ENCODE measurements around the gene NXT1. TPM values are rescaled to one million over a fixed set of nuclear protein-coding genes. Genes with fewer than 3 reads are reported as not detected.

NXT1 gene
- total RNA-seq, 3 donors from 2014 or later: 9.9 to 12.9 (median 10.6) TPM

DNA sequence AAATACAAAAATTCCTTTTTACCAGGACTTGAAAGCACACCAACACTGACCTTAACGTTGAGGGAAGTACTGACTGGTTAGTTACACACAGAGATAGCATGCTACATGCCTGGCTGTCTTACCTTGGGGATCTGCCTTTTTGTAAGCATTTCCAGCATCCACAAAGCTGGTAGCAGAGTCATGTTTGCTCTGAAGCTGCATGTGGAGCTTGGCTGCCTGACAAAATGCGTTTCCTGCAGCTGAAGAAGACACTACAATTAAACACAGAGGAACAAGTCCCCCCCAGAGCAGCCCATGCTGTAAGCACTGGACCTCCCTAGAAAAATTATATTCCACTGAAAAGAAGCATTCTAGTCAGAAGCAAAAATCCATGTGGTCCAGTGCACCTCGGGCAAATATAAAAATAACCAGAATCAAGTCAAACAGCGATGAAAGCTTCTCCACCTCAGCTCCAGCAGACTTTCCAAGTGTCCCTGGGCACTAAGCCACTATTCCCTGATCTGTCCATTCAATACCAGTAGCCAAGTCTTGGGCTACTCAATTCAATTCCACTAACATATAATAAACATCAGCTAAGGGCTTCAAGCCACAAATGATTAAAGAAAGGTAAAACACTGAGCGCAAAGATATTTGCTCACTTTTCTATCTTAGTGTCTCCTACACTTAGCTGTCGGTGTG lies 46.5 kb downstream of the NXT1 start:
- no peaks in the 10 kb centered on the region for H3K36me3 ChIP-seq (ENCODE audit: low read depth)

DNA sequence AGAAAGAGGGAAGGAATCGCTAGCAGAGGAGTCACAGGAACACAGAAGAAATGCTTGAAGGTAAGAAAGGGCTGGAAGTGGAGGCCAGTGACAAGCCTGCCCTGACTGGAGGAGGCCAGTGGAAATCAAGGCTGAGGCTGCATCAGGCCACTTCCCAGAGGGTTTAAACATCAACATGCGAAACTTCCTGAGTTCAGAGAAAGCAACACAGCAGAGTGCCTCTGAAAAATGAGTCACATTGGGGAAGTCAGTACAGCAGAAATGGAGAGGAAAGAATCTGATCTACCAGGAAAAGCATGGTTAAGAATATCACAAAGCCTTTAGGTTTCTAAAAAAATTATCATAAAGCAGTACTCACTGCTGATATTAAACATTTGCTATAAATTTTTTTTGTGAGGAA lies 47.4 kb downstream of the NXT1 start:
- TF ChIP-seq, protein P1, sequence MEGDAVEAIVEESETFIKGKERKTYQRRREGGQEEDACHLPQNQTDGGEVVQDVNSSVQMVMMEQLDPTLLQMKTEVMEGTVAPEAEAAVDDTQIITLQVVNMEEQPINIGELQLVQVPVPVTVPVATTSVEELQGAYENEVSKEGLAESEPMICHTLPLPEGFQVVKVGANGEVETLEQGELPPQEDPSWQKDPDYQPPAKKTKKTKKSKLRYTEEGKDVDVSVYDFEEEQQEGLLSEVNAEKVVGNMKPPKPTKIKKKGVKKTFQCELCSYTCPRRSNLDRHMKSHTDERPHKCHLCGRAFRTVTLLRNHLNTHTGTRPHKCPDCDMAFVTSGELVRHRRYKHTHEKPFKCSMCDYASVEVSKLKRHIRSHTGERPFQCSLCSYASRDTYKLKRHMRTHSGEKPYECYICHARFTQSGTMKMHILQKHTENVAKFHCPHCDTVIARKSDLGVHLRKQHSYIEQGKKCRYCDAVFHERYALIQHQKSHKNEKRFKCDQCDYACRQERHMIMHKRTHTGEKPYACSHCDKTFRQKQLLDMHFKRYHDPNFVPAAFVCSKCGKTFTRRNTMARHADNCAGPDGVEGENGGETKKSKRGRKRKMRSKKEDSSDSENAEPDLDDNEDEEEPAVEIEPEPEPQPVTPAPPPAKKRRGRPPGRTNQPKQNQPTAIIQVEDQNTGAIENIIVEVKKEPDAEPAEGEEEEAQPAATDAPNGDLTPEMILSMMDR (IDR thresholded peaks at IDR 0.05): no peak

More for the DNA sequence above, 46.5 kb downstream of the NXT1 start:
- Histone ChIP-seq H3K4me1 (ENCODE audit: low read depth) (no peaks in the 10 kb centered on the region), H3K9me3 (no peaks in the 10 kb centered on the region), H3K4me3 (no peak overlapping the region)
- TF ChIP-seq, protein P1 (IDR thresholded peaks at IDR 0.05): no peak
- DNase-seq: no peak
- intact Hi-C loops (cut with DNase I, micrococcal nuclease): no loop called here
- ATAC-seq: no peak

DNA sequence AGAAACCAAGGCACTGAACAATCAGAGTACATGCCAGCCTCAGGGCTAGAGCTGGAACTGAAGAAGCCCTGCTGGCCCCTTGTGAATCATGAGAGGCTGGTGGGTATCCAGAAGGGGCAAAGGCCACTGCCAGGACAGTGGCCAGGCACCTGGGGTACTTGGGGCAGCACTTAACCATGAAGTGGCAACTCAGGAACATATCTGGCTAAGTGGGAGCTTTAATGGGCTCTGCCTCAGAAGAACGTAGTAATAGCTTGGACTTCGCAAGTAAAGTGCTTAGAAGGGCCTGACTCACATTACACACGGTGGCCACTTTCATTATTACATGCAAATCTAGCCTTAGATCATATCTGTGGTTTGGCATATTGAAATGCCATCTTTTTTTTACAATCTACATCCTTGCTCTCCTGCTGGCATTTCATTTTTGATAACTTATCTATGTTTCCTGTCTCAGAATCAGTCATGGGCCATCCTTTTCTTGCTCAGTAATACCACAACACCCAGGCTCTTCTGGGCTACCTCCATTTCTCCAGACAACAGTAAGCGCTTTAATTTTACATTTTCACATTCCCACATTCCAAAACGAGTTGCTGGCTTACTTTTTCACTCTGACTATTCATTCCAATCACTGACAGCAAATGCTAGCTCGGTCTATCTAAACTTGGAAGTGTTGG lies 49.1 kb downstream of the NXT1 start:
- DNase-seq: no peak
- Histone ChIP-seq H3K4me1 (ENCODE audit: low read depth) (no peaks in the 10 kb centered on the region), H3K36me3 (ENCODE audit: low read depth) (no peaks in the 10 kb centered on the region), H3K4me3 (no peak overlapping the region), H3K9me3 (no peaks in the 10 kb centered on the region)
- TF ChIP-seq, protein P1 (IDR thresholded peaks at IDR 0.05): no peak
- intact Hi-C loops (cut with DNase I, micrococcal nuclease): no loop called here
- ATAC-seq: no peak

More for the DNA sequence above, 47.4 kb downstream of the NXT1 start:
- no peaks in the 10 kb centered on the region for H3K9me3 ChIP-seq
- intact Hi-C loops (cut with DNase I, micrococcal nuclease): no loop called here
- DNase-seq (no peak), ATAC-seq (peak; percentile 15)
- H3K36me3 ChIP-seq (ENCODE audit: low read depth): no peaks in the 10 kb centered on the region
- H3K4me3 ChIP-seq: no peak overlapping the region
- H3K4me1 ChIP-seq (ENCODE audit: low read depth): no peaks in the 10 kb centered on the region

DNA sequence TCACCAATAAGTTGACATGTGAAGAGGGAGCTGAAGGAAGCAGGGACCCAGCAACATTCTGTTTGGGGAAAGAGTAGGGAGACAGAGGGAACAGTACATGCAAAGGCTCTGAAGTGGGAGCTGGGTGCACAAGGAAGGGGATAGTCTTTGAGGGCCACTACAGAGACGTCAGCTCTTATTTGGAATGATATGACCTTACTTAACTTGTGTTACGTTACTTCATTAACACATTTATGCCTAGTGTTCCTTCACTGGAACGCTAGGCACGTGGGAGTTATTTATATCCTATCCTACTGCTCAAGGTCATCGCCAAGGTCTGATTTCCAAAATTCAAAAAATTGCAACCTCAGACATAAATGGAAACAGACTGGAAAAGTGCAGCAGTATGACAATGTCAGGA lies 50.5 kb downstream of the NXT1 start:
- intact Hi-C loops (cut with DNase I, micrococcal nuclease): no loop called here
- H3K36me3 ChIP-seq (ENCODE audit: low read depth): no peaks in the 10 kb centered on the region
- TF ChIP-seq, protein P1 (IDR thresholded peaks at IDR 0.05): no peak
- no peaks in the 10 kb centered on the region for H3K9me3 ChIP-seq
- DNase-seq (no peak), ATAC-seq (no peak)
- H3K4me1 ChIP-seq (ENCODE audit: low read depth): no peaks in the 10 kb centered on the region
- no peak overlapping the region for H3K4me3 ChIP-seq

DNA sequence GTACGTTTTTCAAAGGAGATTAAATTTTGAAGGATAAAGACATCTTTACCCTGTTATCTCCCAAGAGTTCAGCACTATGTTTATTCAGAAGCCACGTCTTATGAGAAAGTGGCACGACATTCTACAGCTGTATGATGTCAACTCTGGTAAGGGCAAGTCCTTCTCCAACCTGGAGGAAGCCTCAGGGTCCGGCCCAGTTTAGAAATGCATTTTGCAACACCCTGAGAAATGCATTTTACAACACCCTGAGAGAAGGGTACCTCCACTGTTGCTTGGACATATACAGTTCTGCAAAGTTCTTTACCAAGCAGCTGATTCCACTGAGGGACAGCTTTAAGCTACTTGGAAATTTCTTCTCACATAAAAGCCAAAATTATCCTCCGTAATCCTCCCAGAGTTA lies 53.2 kb downstream of the NXT1 start:
- intact Hi-C loops (cut with DNase I, micrococcal nuclease): no loop called here
- ATAC-seq: no peak
- TF ChIP-seq, protein P1 (IDR thresholded peaks at IDR 0.05): no peak
- DNase-seq: no peak
- Histone ChIP-seq H3K9me3 (no peaks in the 10 kb centered on the region), H3K36me3 (ENCODE audit: low read depth) (no peaks in the 10 kb centered on the region), H3K4me3 (no peak overlapping the region), H3K4me1 (ENCODE audit: low read depth) (no peaks in the 10 kb centered on the region)

Data from mucosa of descending colon (tissue), 3 donors.